GM12878 (cell line): ENCODE results near the gene YPEL3. TPM values are rescaled to one million over a fixed set of nuclear protein-coding genes. Genes with fewer than 3 reads are reported as not detected.

ENCODE experiments used
- ATAC-seq: fragments of 200-7000 bp; cut with Tn5 transposase; 3 replicates; pipeline ENCODE4 v1.9.1; 2020; ENCODE audit warnings: mild to moderate bottlenecking, moderate library complexity
- BruUV-seq: library from RNA; stranded (reverse); fragments of 400-500 nt; replicated peaks from 2 replicates; lab custom pipeline; 2021; lab: Mats Ljungman, UMichigan
- CTCF ChIA-PET: fragments of 300-600 bp; sonication (Branson Sonifier 250); formaldehyde crosslinking; extraction: SDS; loops from one replicate; lab custom pipeline; 2021; ENCODE audit warnings: inconsistent platforms; lab: Yijun Ruan, JAX
- POLR2A ChIA-PET: fragments of 350-600 bp; formaldehyde crosslinking; extraction: SDS; loops from one replicate; lab custom pipeline; 2021; ENCODE audit warnings: inconsistent platforms; lab: Charles Lee
- RAD21 ChIA-PET: fragments of 300-600 bp; sonication (Branson Sonifier 250); formaldehyde crosslinking; loops from one replicate; lab custom pipeline; 2023; ENCODE audit warnings: antibody characterized with exemption; ENCODE audit not compliant: unreplicated experiment; lab: Charles Lee
- SMC1A ChIA-PET: fragments of 300-600 bp; sonication (Branson Sonifier 250); formaldehyde crosslinking; loops from one replicate; lab custom pipeline; 2023; ENCODE audit not compliant: unreplicated experiment, uncharacterized antibody; lab: Charles Lee
- DNase-seq: peaks from one replicate; pipeline ENCODE4 v3.0.0-alpha.2; 2011; ENCODE audit warnings: low read depth, low spot score
- FAIRE-seq: peaks from 3 replicates; lab custom pipeline; 2011; peaks lifted over from hg19 to GRCh38; lab: Jason Lieb, UNC
- H2AFZ ChIP-seq: 2 replicates; pipeline ENCODE4 v1.6.0; 2011; ENCODE audit warnings: low read depth, low read length, control low read depth; ENCODE audit not compliant: control insufficient read depth
- H3K27ac ChIP-seq: 2 replicates; pipeline ENCODE4 v1.5.1; 2011; ENCODE audit warnings: control low read depth; ENCODE audit not compliant: control insufficient read depth, insufficient read depth
- H3K27me3 ChIP-seq, 2 experiments: replicated peaks in 1 of 2; 2 replicates each; pipeline versions ENCODE4 v1.6.0 to v1.6.1; 2011; ENCODE audit warnings: low read length in 1 of 2; ENCODE audit not compliant: control insufficient read depth in 2 of 2, insufficient read depth in 2 of 2
- H3K36me3 ChIP-seq, 2 experiments: 2 replicates each; pipeline ENCODE4 v1.5.1; 2011; ENCODE audit warnings: low read length in 1 of 2; ENCODE audit not compliant: control insufficient read depth in 2 of 2, insufficient read depth in 2 of 2
- H3K4me1 ChIP-seq: 2 replicates; pipeline ENCODE4 v1.6.1; 2011; ENCODE audit warnings: mild to moderate bottlenecking, low read length, moderate library complexity, mixed read lengths; ENCODE audit not compliant: control insufficient read depth, insufficient read depth
- H3K4me2 ChIP-seq: 2 replicates; pipeline ENCODE4 v1.6.0; 2011; ENCODE audit warnings: control low read depth; ENCODE audit not compliant: control insufficient read depth, insufficient read depth
- H3K4me3 ChIP-seq: fragments of 200-600 bp; sonication (generic); 2 replicates; pipeline ENCODE4 v1.5.1; 2016
- H3K79me2 ChIP-seq: 2 replicates; pipeline ENCODE4 v1.6.0; 2011; ENCODE audit warnings: low read length; ENCODE audit not compliant: control insufficient read depth, insufficient read depth
- H3K9ac ChIP-seq: 2 replicates; pipeline ENCODE4 v1.8.0; 2011; ENCODE audit warnings: low read length, control low read depth, mixed read lengths; ENCODE audit not compliant: control insufficient read depth, insufficient read depth
- H3K9me3 ChIP-seq: replicated peaks from 3 replicates; pipeline ENCODE4 v1.5.1; 2011; ENCODE audit warnings: mild to moderate bottlenecking, low read length; ENCODE audit not compliant: control insufficient read depth, insufficient read depth
- H4K20me1 ChIP-seq: 2 replicates; pipeline ENCODE4 v1.6.0; 2011; ENCODE audit not compliant: control insufficient read depth, insufficient read depth
- BCL11A ChIP-seq: IDR thresholded peaks from 2 replicates; pipeline ENCODE4 v1.6.1; 2011; ENCODE audit warnings: low read depth, low read length
- BMI1 ChIP-seq: fragments of 450-650 bp; IDR thresholded peaks from 2 replicates; pipeline ENCODE4 v1.6.1; 2016; ENCODE audit warnings: mild to moderate bottlenecking, moderate library complexity, borderline replicate concordance
- EGR1 ChIP-seq, 2 experiments: IDR thresholded peaks; 1 replicate in 1 of 2; 2 replicates in 1 of 2; pipeline ENCODE4 v1.6.1; 2011 to 2012; ENCODE audit warnings: low read depth in 2 of 2, low read length in 2 of 2, borderline replicate concordance in 1 of 2, mild to moderate bottlenecking in 1 of 2, moderate library complexity in 1 of 2
- EP300 ChIP-seq, 2 experiments: fragments of 150-350 bp in 1 of 2; IDR thresholded peaks; 2 replicates each; pipeline ENCODE4 v1.6.1; 2011 to 2012; ENCODE audit warnings: low read depth in 2 of 2, low read length in 2 of 2, borderline replicate concordance in 1 of 2, improper control_type of control experiment in 1 of 2, inconsistent platforms in 1 of 2; ENCODE audit not compliant: control insufficient read depth in 1 of 2
- ESRRA ChIP-seq: IDR thresholded peaks from 2 replicates; pipeline ENCODE4 v1.6.1; 2012; ENCODE audit warnings: mild to moderate bottlenecking, low read length, improper control_type of control experiment
- FOS ChIP-seq: IDR thresholded peaks from 3 replicates; pipeline ENCODE4 v1.6.1; 2011; ENCODE audit warnings: borderline replicate concordance; ENCODE audit not compliant: insufficient read length; ENCODE audit errors: extremely low read depth
- GATAD2B ChIP-seq: fragments of 450-650 bp; conservative IDR thresholded peaks from 2 replicates; pipeline ENCODE4 v1.6.1; 2017; ENCODE audit warnings: low read depth, mild to moderate bottlenecking, moderate library complexity
- HCFC1 ChIP-seq: fragments of 150-350 bp; IDR thresholded peaks from 2 replicates; pipeline ENCODE4 v1.6.1; 2014; ENCODE audit warnings: low read length
- JUNB ChIP-seq: IDR thresholded peaks from 2 replicates; pipeline ENCODE4 v1.6.1; 2016; ENCODE audit warnings: antibody characterized with exemption, mild to moderate bottlenecking
- NFXL1 ChIP-seq: fragments of 450-650 bp; IDR thresholded peaks from 2 replicates; pipeline ENCODE4 v1.6.1; 2017; ENCODE audit warnings: antibody characterized with exemption, mild to moderate bottlenecking, borderline replicate concordance
- PAX5 ChIP-seq: IDR thresholded peaks from 2 replicates; pipeline ENCODE4 v1.6.1; 2011; ENCODE audit warnings: low read depth, low read length, borderline replicate concordance
- POLR2AphosphoS5 ChIP-seq: IDR thresholded peaks from 2 replicates; pipeline ENCODE4 v1.6.1; 2011; ENCODE audit warnings: mild to moderate bottlenecking, low read length, inconsistent platforms
- RAD21 ChIP-seq: IDR thresholded peaks from 2 replicates; pipeline ENCODE4 v1.6.1; 2011; ENCODE audit warnings: mild to moderate bottlenecking, low read depth, low read length, moderate library complexity; ENCODE audit not compliant: insufficient read depth
- RB1 ChIP-seq: fragments of 450-650 bp; formaldehyde crosslinking; IDR thresholded peaks from 2 replicates; pipeline ENCODE4 v1.6.1; 2017; ENCODE audit warnings: mild to moderate bottlenecking, borderline replicate concordance
- RBBP5 ChIP-seq: fragments of 200-600 bp; sonication (generic); conservative IDR thresholded peaks from 2 replicates; pipeline ENCODE4 v1.6.1; 2016
- RCOR1 ChIP-seq: conservative IDR thresholded peaks from 2 replicates; pipeline ENCODE4 v1.6.1; 2012; ENCODE audit warnings: low read depth, low read length, improper control_type of control experiment
- SIN3A ChIP-seq: IDR thresholded peaks from 2 replicates; pipeline ENCODE4 v1.6.1; 2012; ENCODE audit warnings: low read depth, low read length, improper control_type of control experiment
- SMAD5 ChIP-seq: IDR thresholded peaks from 2 replicates; pipeline ENCODE4 v1.6.1; 2016; ENCODE audit warnings: antibody characterized with exemption, low read depth
- SUZ12 ChIP-seq: fragments of 200-600 bp; sonication (generic); IDR thresholded peaks from one replicate; pipeline ENCODE4 v1.6.1; 2018; ENCODE audit warnings: antibody characterized with exemption, mild to moderate bottlenecking; ENCODE audit not compliant: unreplicated experiment
- YY1 ChIP-seq: IDR thresholded peaks from 2 replicates; pipeline ENCODE4 v1.6.1; 2011; ENCODE audit warnings: low read depth, mild to moderate bottlenecking, low read length
- ZNF274 ChIP-seq: IDR thresholded peaks from one replicate; pipeline ENCODE4 v1.8.0; 2011; ENCODE audit not compliant: insufficient read length, insufficient read depth
- ZZZ3 ChIP-seq: IDR thresholded peaks from 2 replicates; pipeline ENCODE4 v1.6.1; 2011; ENCODE audit warnings: low read depth; ENCODE audit not compliant: control insufficient read depth, insufficient read length
- WGBS: methylation state at CpG from one replicate; pipeline ENCODE4 v1.1.6; 2016; ENCODE audit warnings: low lambda C conversion rate; ENCODE audit not compliant: insufficient replicate concordance, insufficient coverage; ENCODE audit errors: missing lambda C conversion rate; 5-methylcytosine and 5-hydroxymethylcytosine counted together
- in situ Hi-C: fragments of 300-500 bp; cut with MboI; formaldehyde crosslinking; loops from 9 replicates; pipeline ENCODE4 v1.14.3; 2018; ENCODE audit warnings: mixed read lengths
- intact Hi-C: fragments of 100-400 bp; cut with micrococcal nuclease; formaldehyde crosslinking; loops from one replicate; pipeline ENCODE4 v1.14.2; 2022; ENCODE audit not compliant: unreplicated experiment
- polyA plus RNA-seq, 11 experiments: library from polyadenylated mRNA; depleted of rRNA in 4 of 11; unstranded in 6 of 11; stranded (reverse) in 5 of 11; fragments of >200 nt; fragmentation: Nextera tagmentation in 4 of 11; fragmentation: Illumina TruSeq in 1 of 11; extraction: Ambion mirVana in 4 of 11; extraction: Trizol in 1 of 11; gene quantifications; 1 replicate in 1 of 11; 2 replicates in 10 of 11; pipeline versions ENCODE4 v1.2.1 to v1.2.3, GENCODE V29; 2011 to 2016; ENCODE audit warnings: inconsistent platforms in 2 of 11, missing spikeins in 2 of 11, low read depth in 1 of 11
- total RNA-seq, 4 experiments: library from RNA; depleted of rRNA in 3 of 4; stranded (reverse); fragments of >200 nt in 3 of 4; fragmentation: Illumina TruSeq in 1 of 4; extraction: Trizol in 1 of 4; gene quantifications; 2 replicates each; pipeline versions ENCODE4 v1.2.1 to v1.2.3, GENCODE V29; 2013 to 2021

YPEL3 gene
- total and polyA plus RNA-seq, 10 of the 15 experiments (the other 5 are each of a cell fraction or from before 2014, with no cell fraction given): 1.3 to 22.0 (median 12.1) TPM

DNA sequence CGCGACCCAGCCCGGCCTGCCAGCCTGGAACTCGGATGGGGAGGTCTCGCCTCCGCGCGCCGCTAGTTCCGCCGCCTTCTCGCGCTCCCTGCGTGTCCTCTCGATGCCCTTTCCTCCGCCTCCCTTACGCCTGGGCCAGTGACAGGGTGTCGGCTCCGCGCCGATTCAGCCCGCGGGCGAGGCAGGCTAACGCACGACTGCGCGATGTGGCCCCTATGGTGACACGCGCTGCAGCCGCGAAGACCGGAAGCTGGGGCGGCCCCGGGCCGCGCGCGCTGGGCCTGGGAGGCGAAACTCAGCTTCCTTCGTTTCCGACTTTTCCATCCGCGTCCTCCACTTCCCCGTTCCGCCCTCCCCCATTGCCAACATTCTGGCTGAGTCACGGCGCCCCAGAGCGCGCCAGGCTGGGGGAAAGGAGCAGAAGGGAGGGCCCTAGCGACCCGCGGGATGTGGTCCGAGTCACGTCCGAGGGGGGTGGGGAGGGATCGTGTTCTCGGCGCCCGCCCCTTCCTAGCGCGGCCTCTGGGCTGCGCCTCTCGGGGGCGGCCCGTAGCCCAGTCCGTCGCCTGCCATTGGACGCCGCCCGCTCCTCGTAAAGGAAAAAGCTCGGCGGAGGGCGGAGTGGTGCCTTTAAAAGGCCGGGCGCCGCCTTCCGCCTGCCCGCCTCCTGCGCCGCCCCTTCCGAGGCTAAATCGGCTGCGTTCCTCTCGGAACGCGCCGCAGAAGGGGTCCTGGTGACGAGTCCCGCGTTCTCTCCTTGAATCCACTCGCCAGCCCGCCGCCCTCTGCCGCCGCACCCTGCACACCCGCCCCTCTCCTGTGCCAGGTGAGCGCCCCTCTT lies 30.7 kb downstream of the YPEL3 start, which contains the start of gene ALDOA:
Gene ALDOA, plus strand, starts transcription at position 659 of the 841 bp plus-strand sequence. CDS start 1,138 bp downstream, outside the sequence.
- DNase-seq (peak; percentile 86), ATAC-seq (peak; percentile 89), FAIRE-seq (peak; percentile 78)
- TSS peak; percentile 94 for BruUV-seq
- peaks cover 29 to 32% of the 10 kb centered on the region in 2 experiments for H3K36me3 ChIP-seq
- WGBS: under 1% methylated on average over 91 of the region's 99 CpGs
- peak within 1 kb of the TSS; percentile 77 for H2AFZ ChIP-seq
- peaks cover 24% of the 10 kb centered on the region for H4K20me1 ChIP-seq
- H3K9me3 ChIP-seq: no peaks in the 10 kb centered on the region
- H3K4me2 ChIP-seq: peak within 1 kb of the TSS; percentile 95
- peak within 1 kb of the TSS; percentile 94 for H3K4me3 ChIP-seq
- ChIA-PET SMC1A (interaction anchor here (0.7 to 1.2 kb wide), 4 partner anchors 10 to 141 kb away, joined by 3 to 5 read pairs (median 4); no protein-coding TSS in a partner anchor), POLR2A (interaction anchor here (0.5 to 4.3 kb wide), 17 partner anchors 10 to 585 kb away, joined by 3 to 21 read pairs (median 5); partner anchors contain the start of genes KIF22, PPP4C, SEPTIN1 and TAOK2), RAD21 (interaction anchor here (0.7 to 3.7 kb wide), 11 partner anchors 9 to 564 kb away, joined by 3 to 42 read pairs (median 3); partner anchors contain the start of genes CORO1A, DCTPP1, TAOK2 and TBX6), CTCF (interaction anchor here (0.5 to 8.5 kb wide), 6 partner anchors 11 to 1143 kb away, joined by 3 to 77 read pairs (median 9); partner anchors contain the start of genes PPP4C, TBX6 and YPEL3)
- in situ Hi-C loops (no loop called here), intact Hi-C loops (no loop called here)
- peaks cover 67% of the 10 kb centered on the region for H3K79me2 ChIP-seq
- peak within 1 kb of the TSS; percentile 94 for H3K27ac ChIP-seq
- no peaks in the 10 kb centered on the region for H3K27me3 ChIP-seq
- peak within 1 kb of the TSS; percentile 93 for H3K9ac ChIP-seq
- H3K4me1 ChIP-seq: peaks cover 30% of the 10 kb centered on the region
- TF ChIP-seq RB1 (peak; percentile 95), PAX5 (peak; percentile 57; the same call in 1 of the 2 replicates), POLR2AphosphoS5 (peak; percentile 95), SUZ12 (no peak), NFXL1 (no peak), ZZZ3 (no peak), RBBP5 (no peak), EP300 (IDR thresholded peaks at IDR 0.05; ENCODE audit: borderline replicate concordance in 1 of 2, control insufficient read depth in 1 of 2, low read depth in 2 of 2, low read length in 2 of 2) (peak in 1 of 2 experiments; percentile 51; a peak in 2 of 4 replicates), SIN3A (peak; percentile 66; the same call in 1 of the 2 replicates), ESRRA (no peak), ZNF274 (no peak), EGR1 (IDR thresholded peaks at IDR 0.05; ENCODE audit: borderline replicate concordance in 1 of 2, low read depth in 2 of 2, low read length in 2 of 2) (0 out of 3 replicates have a peak, but pooled peaks of 1 of the 2 experiments have one; percentile 37), YY1 (0 out of 2 replicates have a peak, but pooled peaks have one; percentile 3), GATAD2B (peak; percentile 94), JUNB (no peak), RCOR1 (no peak), FOS (no peak), BMI1 (no peak), HCFC1 (no peak), BCL11A (0 out of 2 replicates have a peak, but pooled peaks have one; percentile 3), SMAD5 (no peak; the same call in 1 of the 2 replicates), RAD21 (no peak)
